PFSK-1 (cell line): ENCODE results near the gene ZNF593.

ENCODE experiments used
- FOXP2 ChIP-seq: optimal IDR thresholded peaks from 2 replicates; pipeline ENCODE3; 2011; ENCODE audit warnings: borderline replicate concordance, control low read depth, inconsistent platforms; ENCODE audit not compliant: insufficient read depth; ENCODE audit errors: extremely low read length, extremely low read depth
- POLR2AphosphoS5 ChIP-seq: IDR thresholded peaks from 2 replicates; pipeline ENCODE4 v1.6.1; 2012; ENCODE audit warnings: low read depth, mild to moderate bottlenecking, control low read depth, low read length, moderate library complexity
- TAF1 ChIP-seq: IDR thresholded peaks from 2 replicates; pipeline ENCODE4 v1.6.1; 2012; ENCODE audit warnings: low read length, control low read depth, borderline replicate concordance; ENCODE audit not compliant: insufficient read depth
- TF ChIP-seq, protein P1 (sequence below), 2 experiments: IDR thresholded peaks; 2 replicates each; pipeline versions ENCODE4 v1.6.1 to v1.8.0; 2011 to 2012; ENCODE audit warnings: low read depth in 2 of 2, low read length in 2 of 2, control low read depth in 1 of 2, inconsistent platforms in 1 of 2, mild to moderate bottlenecking in 1 of 2, moderate library complexity in 1 of 2; ENCODE audit not compliant: insufficient read depth in 1 of 2

DNA sequence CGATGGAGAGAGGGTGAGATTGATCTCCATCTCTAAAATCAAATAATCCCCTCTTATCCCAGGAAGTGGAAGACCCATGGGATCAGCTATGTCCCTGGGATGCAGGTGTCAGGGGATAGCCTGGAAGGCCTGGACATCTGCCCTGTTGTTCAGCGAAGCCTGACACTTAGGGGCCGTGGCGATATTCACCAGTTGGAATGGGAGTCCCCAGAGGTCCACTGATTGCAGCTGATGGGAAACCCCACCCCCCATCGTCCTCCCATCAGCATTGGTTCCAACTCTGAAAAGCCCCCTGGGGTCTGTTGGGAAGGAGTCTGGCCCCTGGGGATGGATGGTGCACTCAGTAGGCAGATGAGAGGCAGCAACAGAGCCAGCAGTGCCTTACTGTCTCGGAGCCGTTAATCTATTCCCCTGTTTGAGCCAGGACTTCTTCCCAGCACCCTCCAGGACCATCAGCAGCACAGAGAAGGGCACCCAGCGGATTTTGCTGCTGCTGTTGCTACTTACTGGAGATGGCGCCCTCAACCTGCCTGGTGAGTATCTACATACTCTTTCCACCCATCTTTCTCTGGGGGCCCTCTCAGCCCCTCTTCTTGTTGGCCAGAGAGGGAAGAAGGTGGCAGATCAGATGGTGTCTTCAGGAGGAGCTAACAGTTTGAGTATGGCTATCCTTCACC lies 34.1 kb downstream of the ZNF593 start:
- TF ChIP-seq TAF1 (no peak), POLR2AphosphoS5 (no peak), FOXP2 (no peak)
- TF ChIP-seq, protein P1, sequence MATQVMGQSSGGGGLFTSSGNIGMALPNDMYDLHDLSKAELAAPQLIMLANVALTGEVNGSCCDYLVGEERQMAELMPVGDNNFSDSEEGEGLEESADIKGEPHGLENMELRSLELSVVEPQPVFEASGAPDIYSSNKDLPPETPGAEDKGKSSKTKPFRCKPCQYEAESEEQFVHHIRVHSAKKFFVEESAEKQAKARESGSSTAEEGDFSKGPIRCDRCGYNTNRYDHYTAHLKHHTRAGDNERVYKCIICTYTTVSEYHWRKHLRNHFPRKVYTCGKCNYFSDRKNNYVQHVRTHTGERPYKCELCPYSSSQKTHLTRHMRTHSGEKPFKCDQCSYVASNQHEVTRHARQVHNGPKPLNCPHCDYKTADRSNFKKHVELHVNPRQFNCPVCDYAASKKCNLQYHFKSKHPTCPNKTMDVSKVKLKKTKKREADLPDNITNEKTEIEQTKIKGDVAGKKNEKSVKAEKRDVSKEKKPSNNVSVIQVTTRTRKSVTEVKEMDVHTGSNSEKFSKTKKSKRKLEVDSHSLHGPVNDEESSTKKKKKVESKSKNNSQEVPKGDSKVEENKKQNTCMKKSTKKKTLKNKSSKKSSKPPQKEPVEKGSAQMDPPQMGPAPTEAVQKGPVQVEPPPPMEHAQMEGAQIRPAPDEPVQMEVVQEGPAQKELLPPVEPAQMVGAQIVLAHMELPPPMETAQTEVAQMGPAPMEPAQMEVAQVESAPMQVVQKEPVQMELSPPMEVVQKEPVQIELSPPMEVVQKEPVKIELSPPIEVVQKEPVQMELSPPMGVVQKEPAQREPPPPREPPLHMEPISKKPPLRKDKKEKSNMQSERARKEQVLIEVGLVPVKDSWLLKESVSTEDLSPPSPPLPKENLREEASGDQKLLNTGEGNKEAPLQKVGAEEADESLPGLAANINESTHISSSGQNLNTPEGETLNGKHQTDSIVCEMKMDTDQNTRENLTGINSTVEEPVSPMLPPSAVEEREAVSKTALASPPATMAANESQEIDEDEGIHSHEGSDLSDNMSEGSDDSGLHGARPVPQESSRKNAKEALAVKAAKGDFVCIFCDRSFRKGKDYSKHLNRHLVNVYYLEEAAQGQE (IDR thresholded peaks at IDR 0.05; ENCODE audit: insufficient read depth in 1 of 2, low read depth in 2 of 2, low read length in 2 of 2): no peak
